H1 (cell line): Measurements from ENCODE around the gene CGNL1.

Experiments used
- E2F6 ChIP-seq: IDR thresholded peaks from 2 replicates; pipeline ENCODE4 v1.6.1; 2012; ENCODE audit warnings: inconsistent platforms
- EZH2 ChIP-seq: fragments of 200-600 bp; sonication (generic); IDR thresholded peaks from 2 replicates; pipeline ENCODE4 v1.7.1; 2012; ENCODE audit warnings: low read depth, mild to moderate bottlenecking, moderate library complexity, low read length, inconsistent platforms; ENCODE audit not compliant: severe bottlenecking
- FOSL1 ChIP-seq: IDR thresholded peaks from 2 replicates; pipeline ENCODE4 v1.6.1; 2011; ENCODE audit warnings: mild to moderate bottlenecking, low read depth, low read length, moderate library complexity; ENCODE audit not compliant: insufficient read depth
- PHF8 ChIP-seq: fragments of 200-600 bp; sonication (generic); conservative IDR thresholded peaks from 2 replicates; pipeline ENCODE4 v1.7.1; 2012; ENCODE audit warnings: low read depth, mild to moderate bottlenecking, inconsistent platforms, low read length, moderate library complexity
- POLR2A ChIP-seq, 2 experiments: IDR thresholded peaks; 1 replicate in 1 of 2; 2 replicates in 1 of 2; pipeline ENCODE4 v1.6.1; 2011; ENCODE audit warnings: low read depth in 2 of 2, low read length in 2 of 2, mild to moderate bottlenecking in 2 of 2; ENCODE audit errors: control extremely low read depth in 1 of 2
- POLR2AphosphoS5 ChIP-seq: IDR thresholded peaks from 2 replicates; pipeline ENCODE4 v1.6.1; 2011; ENCODE audit warnings: low read depth, low read length
- RXRA ChIP-seq: IDR thresholded peaks from 2 replicates; pipeline ENCODE4 v1.6.1; 2011; ENCODE audit warnings: low read depth, mild to moderate bottlenecking, low read length, moderate library complexity; ENCODE audit not compliant: insufficient read depth
- SIN3A ChIP-seq, 2 experiments: IDR thresholded peaks in 1 of 2; conservative IDR thresholded peaks in 1 of 2; 2 replicates each; pipeline ENCODE4 v1.6.1; 2011 to 2012; ENCODE audit warnings: low read length in 2 of 2, improper control_type of control experiment in 1 of 2, low read depth in 1 of 2, mild to moderate bottlenecking in 1 of 2
- TAF1 ChIP-seq: IDR thresholded peaks from 2 replicates; pipeline ENCODE4 v1.6.1; 2011; ENCODE audit warnings: mild to moderate bottlenecking, low read depth, low read length
- USF2 ChIP-seq: IDR thresholded peaks from 2 replicates; pipeline ENCODE4 v1.6.1; 2011; ENCODE audit warnings: low read length, improper control_type of control experiment
- TF ChIP-seq, protein P1 (sequence below), 3 experiments: IDR thresholded peaks; 1 replicate in 2 of 3; 2 replicates in 1 of 3; pipeline versions ENCODE4 v1.5.1 to v1.6.1; 2011; ENCODE audit warnings: low read length in 3 of 3, mild to moderate bottlenecking in 3 of 3, inconsistent platforms in 2 of 3, low read depth in 1 of 3, moderate library complexity in 1 of 3; ENCODE audit not compliant: insufficient read depth in 1 of 3; ENCODE audit errors: control extremely low read depth in 1 of 3

DNA sequence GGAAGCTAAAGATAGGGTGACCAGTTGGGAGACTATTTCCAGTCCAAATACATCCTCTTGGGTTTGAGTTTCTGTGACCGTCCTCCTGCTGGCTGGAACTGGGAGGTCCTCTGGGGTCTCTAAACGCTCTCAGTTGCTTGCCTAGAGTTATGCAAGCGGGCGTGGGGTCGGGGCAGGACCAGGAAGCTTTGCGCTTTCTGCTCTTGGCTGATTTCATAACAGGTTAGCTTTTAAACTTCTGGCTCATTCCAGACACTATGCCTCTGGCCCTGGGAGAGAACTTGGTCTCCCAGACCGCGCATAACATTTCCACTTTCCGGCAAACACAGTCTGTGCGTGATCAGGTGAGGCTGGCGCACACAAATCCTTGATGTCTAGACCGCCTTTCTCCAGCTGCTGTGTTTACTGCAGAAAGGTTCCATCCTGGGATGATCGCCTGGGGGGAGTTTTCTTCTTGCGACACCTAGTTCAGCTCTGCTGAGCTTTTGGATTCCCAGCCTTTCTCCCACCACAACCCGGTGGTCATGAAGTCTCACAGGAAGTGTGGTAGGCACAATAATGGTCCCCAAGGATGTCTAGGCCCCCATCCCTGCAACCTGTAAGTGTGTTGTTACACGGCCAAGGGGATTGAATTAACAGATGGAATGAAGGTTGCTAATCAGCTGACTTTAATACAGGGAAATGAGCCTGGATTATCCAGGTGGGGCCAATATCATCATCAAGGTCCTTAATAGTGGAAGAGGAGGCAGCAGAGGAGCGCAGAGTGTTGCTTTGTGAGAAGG lies 23.6 kb upstream of the CGNL1 start:
- no peak for TF ChIP-seq E2F6
- TF ChIP-seq, protein P1, sequence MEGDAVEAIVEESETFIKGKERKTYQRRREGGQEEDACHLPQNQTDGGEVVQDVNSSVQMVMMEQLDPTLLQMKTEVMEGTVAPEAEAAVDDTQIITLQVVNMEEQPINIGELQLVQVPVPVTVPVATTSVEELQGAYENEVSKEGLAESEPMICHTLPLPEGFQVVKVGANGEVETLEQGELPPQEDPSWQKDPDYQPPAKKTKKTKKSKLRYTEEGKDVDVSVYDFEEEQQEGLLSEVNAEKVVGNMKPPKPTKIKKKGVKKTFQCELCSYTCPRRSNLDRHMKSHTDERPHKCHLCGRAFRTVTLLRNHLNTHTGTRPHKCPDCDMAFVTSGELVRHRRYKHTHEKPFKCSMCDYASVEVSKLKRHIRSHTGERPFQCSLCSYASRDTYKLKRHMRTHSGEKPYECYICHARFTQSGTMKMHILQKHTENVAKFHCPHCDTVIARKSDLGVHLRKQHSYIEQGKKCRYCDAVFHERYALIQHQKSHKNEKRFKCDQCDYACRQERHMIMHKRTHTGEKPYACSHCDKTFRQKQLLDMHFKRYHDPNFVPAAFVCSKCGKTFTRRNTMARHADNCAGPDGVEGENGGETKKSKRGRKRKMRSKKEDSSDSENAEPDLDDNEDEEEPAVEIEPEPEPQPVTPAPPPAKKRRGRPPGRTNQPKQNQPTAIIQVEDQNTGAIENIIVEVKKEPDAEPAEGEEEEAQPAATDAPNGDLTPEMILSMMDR (IDR thresholded peaks at IDR 0.05; ENCODE audit: control extremely low read depth in 1 of 3, insufficient read depth in 1 of 3, low read depth in 1 of 3, low read length in 3 of 3), result no peak
- no peak for TF ChIP-seq RXRA
- TF ChIP-seq POLR2AphosphoS5, result no peak
- TF ChIP-seq PHF8, result no peak
- no peak for TF ChIP-seq TAF1
- TF ChIP-seq POLR2A (IDR thresholded peaks at IDR 0.05; ENCODE audit: control extremely low read depth in 1 of 2, low read depth in 2 of 2, low read length in 2 of 2), result no peak
- no peak for TF ChIP-seq SIN3A (conservative IDR thresholded peaks at IDR 0.05 in 1 of 2, IDR thresholded peaks at IDR 0.05 in 1 of 2; ENCODE audit: low read depth in 1 of 2, low read length in 2 of 2)
- no peak for TF ChIP-seq EZH2
- no peak for TF ChIP-seq USF2
- TF ChIP-seq FOSL1, result no peak
